Measurements from ENCODE around the gene FKBP6. TPM values are rescaled to one million over a fixed set of nuclear protein-coding genes. Genes with fewer than 3 reads are reported as not detected.
A peak's percentile ranks its signal among the peaks of the same experiment; 100 is the strongest.
"Not testable (repeated sequence)": the region's sequence is repeated elsewhere in the genome, so short reads cannot be mapped to it uniquely, and the experiment has no call there.

The FKBP6 gene
- total RNA-seq, 2 experiments from 2014 or later, result not detected

DNA sequence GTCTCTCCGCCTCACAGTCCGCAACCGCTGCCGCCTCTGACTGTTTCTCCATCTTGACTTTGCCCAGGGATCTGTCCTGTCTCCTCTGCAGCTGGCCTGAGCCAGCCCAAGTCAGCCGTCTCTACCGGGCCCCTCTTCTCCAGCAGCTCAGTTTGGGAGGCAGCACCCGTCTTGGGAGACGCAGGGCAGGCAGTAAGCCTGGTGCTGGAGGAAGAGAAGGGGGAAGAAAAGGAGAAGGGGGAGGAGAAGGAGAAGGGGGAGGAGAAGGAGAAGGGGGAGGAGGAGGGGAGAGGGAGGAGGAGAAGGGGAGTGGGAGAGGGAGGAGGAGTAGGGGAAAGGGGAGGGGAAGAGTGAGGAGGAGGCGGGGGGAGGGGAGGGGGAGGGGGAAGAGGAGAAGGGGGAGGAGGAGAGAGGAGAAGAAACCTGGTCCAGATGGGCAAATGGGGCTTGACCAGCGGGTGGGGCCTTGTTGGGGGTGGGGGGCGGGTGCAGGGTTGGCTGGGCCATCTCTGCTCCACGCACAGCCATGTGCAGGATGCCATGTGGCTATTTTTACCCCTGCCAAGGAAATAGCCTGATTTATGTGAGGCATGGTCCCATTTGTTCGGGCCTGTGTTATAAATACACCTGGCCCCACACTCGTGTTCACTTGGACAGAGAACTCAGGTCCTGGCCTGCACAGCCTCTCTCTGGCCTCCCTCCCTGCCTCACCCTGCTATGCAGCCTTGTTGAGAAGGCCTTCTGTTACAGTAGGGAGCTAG, 69.7 kb downstream of the FKBP6 start:
- H3K27ac Mint-ChIP-seq, result no peak overlapping the region
- no peak overlapping the region for H3K27ac ChIP-seq (ENCODE audit: low read depth in 1 of 2, low read length in 2 of 2)
- TF ChIP-seq, protein P1, sequence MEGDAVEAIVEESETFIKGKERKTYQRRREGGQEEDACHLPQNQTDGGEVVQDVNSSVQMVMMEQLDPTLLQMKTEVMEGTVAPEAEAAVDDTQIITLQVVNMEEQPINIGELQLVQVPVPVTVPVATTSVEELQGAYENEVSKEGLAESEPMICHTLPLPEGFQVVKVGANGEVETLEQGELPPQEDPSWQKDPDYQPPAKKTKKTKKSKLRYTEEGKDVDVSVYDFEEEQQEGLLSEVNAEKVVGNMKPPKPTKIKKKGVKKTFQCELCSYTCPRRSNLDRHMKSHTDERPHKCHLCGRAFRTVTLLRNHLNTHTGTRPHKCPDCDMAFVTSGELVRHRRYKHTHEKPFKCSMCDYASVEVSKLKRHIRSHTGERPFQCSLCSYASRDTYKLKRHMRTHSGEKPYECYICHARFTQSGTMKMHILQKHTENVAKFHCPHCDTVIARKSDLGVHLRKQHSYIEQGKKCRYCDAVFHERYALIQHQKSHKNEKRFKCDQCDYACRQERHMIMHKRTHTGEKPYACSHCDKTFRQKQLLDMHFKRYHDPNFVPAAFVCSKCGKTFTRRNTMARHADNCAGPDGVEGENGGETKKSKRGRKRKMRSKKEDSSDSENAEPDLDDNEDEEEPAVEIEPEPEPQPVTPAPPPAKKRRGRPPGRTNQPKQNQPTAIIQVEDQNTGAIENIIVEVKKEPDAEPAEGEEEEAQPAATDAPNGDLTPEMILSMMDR (IDR thresholded peaks at IDR 0.05), result no peak
- DNase-seq (no peak), ATAC-seq (ENCODE audit: poor library complexity) (no peak)
- no peaks in the 10 kb centered on the region for H3K27me3 ChIP-seq (ENCODE audit: control insufficient read depth in 1 of 2, insufficient read depth in 2 of 2, low read length in 2 of 2)
- H3K4me3 ChIP-seq (ENCODE audit: low read length), result no peak overlapping the region
- POLR2A ChIA-PET, result no interaction called here
- no peak overlapping the region for H3K4me3 Mint-ChIP-seq
- H3K9me3 Mint-ChIP-seq, result no peaks in the 10 kb centered on the region
- no peaks in the 10 kb centered on the region for H3K9me3 ChIP-seq (ENCODE audit: control insufficient read depth in 1 of 2, insufficient read depth in 1 of 2, low read length in 2 of 2)
- CTCF ChIA-PET, result no interaction called here
- H3K36me3 Mint-ChIP-seq (ENCODE audit: low read depth), result no peaks in the 10 kb centered on the region
- no peaks in the 10 kb centered on the region for H3K4me1 ChIP-seq (ENCODE audit: insufficient read depth, low read length)
- H3K4me1 Mint-ChIP-seq (ENCODE audit: low read depth), result no peaks in the 10 kb centered on the region
- intact Hi-C loops (cut with DNase I, micrococcal nuclease), result no loop called here
- H3K36me3 ChIP-seq (ENCODE audit: insufficient read depth, low read length), result no peaks in the 10 kb centered on the region
- H3K27me3 Mint-ChIP-seq, result peaks cover 5% of the 10 kb centered on the region

DNA sequence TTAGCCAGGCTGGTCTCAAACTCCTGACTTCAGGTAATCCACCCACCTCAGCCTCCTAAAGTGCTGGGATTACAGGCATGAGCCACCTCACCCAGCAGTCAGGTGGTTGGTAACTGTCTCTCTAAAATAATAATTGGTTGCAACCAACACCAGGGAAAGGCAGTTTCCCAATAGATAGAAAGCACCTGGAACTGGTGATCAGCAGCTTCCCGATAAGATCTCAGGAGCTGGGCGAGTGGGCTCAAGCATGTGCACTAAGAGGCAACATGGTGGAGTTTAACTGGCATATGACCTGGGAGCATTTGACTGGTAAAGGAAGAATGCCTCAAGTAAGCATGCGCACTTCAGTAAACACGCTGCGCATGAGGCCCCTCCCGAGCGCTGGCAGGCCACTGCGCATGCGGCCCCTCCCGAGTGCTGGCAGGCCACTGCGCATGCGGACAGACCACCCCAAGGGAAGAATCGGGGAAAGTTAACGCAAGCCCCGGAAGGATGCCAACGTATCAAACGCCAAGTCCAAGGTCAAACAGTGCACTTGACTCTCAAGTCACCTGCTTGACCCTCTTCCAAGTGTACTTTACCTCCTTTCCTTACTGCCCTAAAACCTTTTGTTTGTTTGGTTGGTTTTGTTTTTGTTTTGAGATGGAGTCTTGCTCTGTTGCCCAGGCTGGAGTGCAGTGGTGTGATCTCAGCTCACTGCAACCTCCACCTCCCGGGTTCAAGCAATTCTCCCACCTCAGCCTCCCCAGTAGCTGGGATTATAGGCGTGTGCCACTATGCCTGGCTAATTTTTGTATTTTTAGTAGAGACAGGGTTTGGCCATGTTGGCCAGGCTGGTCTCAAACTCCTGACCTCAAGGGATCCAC, 71.5 kb downstream of the FKBP6 start:
- H3K9me3 ChIP-seq (ENCODE audit: control insufficient read depth in 1 of 2, insufficient read depth in 1 of 2, low read length in 2 of 2); CTCF ChIA-PET; H3K9me3 Mint-ChIP-seq; H3K36me3 ChIP-seq (ENCODE audit: insufficient read depth, low read length); H3K4me1 ChIP-seq (ENCODE audit: insufficient read depth, low read length); H3K4me3 ChIP-seq (ENCODE audit: low read length); H3K4me1 Mint-ChIP-seq (ENCODE audit: low read depth); H3K36me3 Mint-ChIP-seq (ENCODE audit: low read depth); H3K27me3 ChIP-seq (ENCODE audit: control insufficient read depth in 1 of 2, insufficient read depth in 2 of 2, low read length in 2 of 2); H3K27me3 Mint-ChIP-seq; POLR2A ChIA-PET; intact Hi-C loops (cut with DNase I, micrococcal nuclease); ATAC-seq (ENCODE audit: poor library complexity); H3K27ac ChIP-seq (ENCODE audit: low read depth in 1 of 2, low read length in 2 of 2); H3K27ac Mint-ChIP-seq: not testable (repeated sequence)
- DNase-seq, result peak; percentile 3 to 77 (median 43)
- H3K4me3 Mint-ChIP-seq, result peak overlapping the region; percentile 48

DNA sequence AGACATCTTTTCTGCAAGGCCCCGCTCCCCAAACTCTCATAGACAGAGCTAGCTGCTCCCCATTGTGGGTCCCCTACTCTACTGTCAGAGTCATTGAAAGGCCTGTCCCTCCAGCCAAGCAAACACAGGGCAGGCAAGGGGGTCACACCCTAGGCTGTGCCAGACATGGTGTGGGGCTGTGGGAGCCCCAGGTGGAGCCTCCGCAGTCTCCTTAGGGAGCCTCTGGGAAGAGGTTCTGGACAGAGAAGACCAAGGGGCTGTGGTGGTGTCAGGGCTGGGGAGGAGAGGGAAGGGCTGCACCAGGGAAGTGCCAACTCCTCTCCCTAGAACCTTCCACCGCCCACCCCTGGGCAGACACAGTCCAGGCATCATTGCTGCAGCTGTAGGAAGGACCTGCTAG, 76.9 kb downstream of the FKBP6 start:
- H3K9me3 ChIP-seq (ENCODE audit: control insufficient read depth in 1 of 2, insufficient read depth in 1 of 2, low read length in 2 of 2); H3K4me1 Mint-ChIP-seq (ENCODE audit: low read depth); H3K27me3 ChIP-seq (ENCODE audit: control insufficient read depth in 1 of 2, insufficient read depth in 2 of 2, low read length in 2 of 2); H3K4me3 ChIP-seq (ENCODE audit: low read length); H3K27me3 Mint-ChIP-seq; ATAC-seq (ENCODE audit: poor library complexity); H3K27ac ChIP-seq (ENCODE audit: low read depth in 1 of 2, low read length in 2 of 2); CTCF ChIA-PET; intact Hi-C loops (cut with DNase I, micrococcal nuclease); H3K36me3 ChIP-seq (ENCODE audit: insufficient read depth, low read length); H3K27ac Mint-ChIP-seq; DNase-seq; H3K4me1 ChIP-seq (ENCODE audit: insufficient read depth, low read length); H3K4me3 Mint-ChIP-seq; H3K9me3 Mint-ChIP-seq; H3K36me3 Mint-ChIP-seq (ENCODE audit: low read depth); POLR2A ChIA-PET: not testable (repeated sequence)

Other genes starting within 250 kb of the FKBP6 start
- gene SPDYE9, start 242.1 kb upstream of the FKBP6 start, total RNA-seq, result not detected
- gene NSUN5, start 19.3 kb upstream of the FKBP6 start, total RNA-seq, result 10 to 100 TPM; 31.2 to 32.6 TPM
- under 1 TPM in 1 of 2 experiments, not detected in 1; 0.17 TPM for gene TRIM50, start 79 bp upstream of the FKBP6 start, total RNA-seq
- not detected for gene FZD9, start 105.6 kb downstream of the FKBP6 start, total RNA-seq
- 10 to 100 TPM; 32.8 to 35.5 TPM for gene BAZ1B, start 194.1 kb downstream of the FKBP6 start, total RNA-seq
- 100 to 1,000 TPM; 102 TPM for gene BCL7B, start 229.5 kb downstream of the FKBP6 start, total RNA-seq